Sigmoid colon (tissue), 7 donors: ENCODE measurements around the gene CAMK1D. TPM values are rescaled to one million over a fixed set of nuclear protein-coding genes. Genes with fewer than 3 reads are reported as not detected.
"Not testable (repeated sequence)": the region's sequence is repeated elsewhere in the genome, so short reads cannot be mapped to it uniquely, and the experiment has no call there.

Experiments
- DNase-seq: peaks from one replicate; pipeline ENCODE4 v3.0.0-alpha.2; 2019
- H3K27ac ChIP-seq, 4 donors: fragments of 200-600 bp; sonication (generic); one replicate each; pipeline ENCODE4 v1.5.1; 2016 to 2019; ENCODE audit warnings: mild to moderate bottlenecking in 1 of 4
- H3K27me3 ChIP-seq, 3 donors: fragments of 200-600 bp; sonication (generic); one replicate each; pipeline ENCODE4 v1.5.1; 2019; ENCODE audit warnings: mild to moderate bottlenecking in 1 of 3
- H3K36me3 ChIP-seq, 4 donors: fragments of 200-600 bp; sonication (generic); one replicate each; pipeline ENCODE4 v1.5.1; 2016 to 2019
- H3K4me1 ChIP-seq, 4 donors: fragments of 200-600 bp; sonication (generic); one replicate each; pipeline ENCODE4 v1.5.1; 2017 to 2019
- H3K4me3 ChIP-seq, 4 donors: fragments of 200-600 bp; sonication (generic); one replicate each; pipeline ENCODE4 v1.5.1; 2017 to 2019; ENCODE audit warnings: mild to moderate bottlenecking in 2 of 4, moderate library complexity in 1 of 4
- H3K9me3 ChIP-seq, 4 donors: fragments of 200-600 bp in 3 of 4; sonication (generic) in 3 of 4; one replicate each; pipeline versions ENCODE4 v1.5.1 to v1.6.1; 2013 to 2019
- EP300 ChIP-seq, 4 donors: sonication (generic); formaldehyde crosslinking; IDR thresholded peaks; one replicate each; pipeline ENCODE4 v1.6.1; 2017; ENCODE audit warnings: antibody characterized with exemption in 4 of 4
- POLR2A ChIP-seq, 2 donors: fragments of 450-650 bp; IDR thresholded peaks; one replicate each; pipeline ENCODE4 v1.6.1; 2016; ENCODE audit warnings: antibody characterized with exemption in 2 of 2, mild to moderate bottlenecking in 2 of 2, moderate library complexity in 2 of 2
- POLR2AphosphoS5 ChIP-seq, 4 donors: sonication (generic); formaldehyde crosslinking; IDR thresholded peaks; one replicate each; pipeline ENCODE4 v1.6.1; 2017; ENCODE audit warnings: antibody characterized with exemption in 4 of 4
- WGBS, 2 donors: extraction: QIAGEN DNeasy Blood & Tissue Kit; methylation state at CpG; one replicate each; pipeline ENCODE4 v1.1.7; 2013; 5-methylcytosine and 5-hydroxymethylcytosine counted together
- intact Hi-C: fragments of 100-400 bp; cut with DNase I; formaldehyde crosslinking; loops from one replicate; pipeline ENCODE4 v1.15.1; 2023
- polyA plus RNA-seq, 3 donors: library from polyadenylated mRNA; stranded (reverse); fragments of 200-250 nt; gene quantifications; one replicate each; pipeline ENCODE4 v1.2.3, GENCODE V29; 2013
- total RNA-seq, 4 donors: library from RNA; depleted of rRNA; stranded (reverse); fragments of >200 nt; gene quantifications; one replicate each; pipeline ENCODE4 v1.1.0, GENCODE V29; 2016
- TF ChIP-seq, protein P1 (sequence below), 4 experiments: fragments of 450-650 bp in 3 of 4; fragments of 200-600 bp in 1 of 4; IDR thresholded peaks; one replicate each; pipeline ENCODE4 v1.5.1; 2016 to 2019; ENCODE audit warnings: antibody characterized with exemption in 4 of 4, mild to moderate bottlenecking in 3 of 4, moderate library complexity in 2 of 4
- donor health status: healthy with polysubstance abuse.
- donor health status: Bipolar disorder and iron deficiency.
- donor health status: healthy.

CAMK1D gene
- total RNA-seq: 10 to 100 TPM in 1 of 4 donors, 1 to 10 TPM in 3; 7.2 to 10.2 (median 8.7) TPM
- polyA plus RNA-seq: 10 to 100 TPM in 1 of 3 donors, 1 to 10 TPM in 2; 7.2 to 11.5 (median 7.6) TPM

GRCh38 chr10:12348870-12349628, at the start of gene CAMK1D:
CAMK1D (plus strand) TSS chr10:12349547.
- peak; percentile 94 for DNase-seq
- Histone ChIP-seq H3K4me1 (peaks cover 0 to 22% (median 16%) of the 10 kb centered on the region in 4 donors), H3K4me3 (peak within 1 kb of the TSS; percentile 85 to 96 (median 90)), H3K27me3 (no peaks in the 10 kb centered on the region), H3K9me3 (no peaks in the 10 kb centered on the region), H3K27ac (peak within 1 kb of the TSS; percentile 93 to 97 (median 95)), H3K36me3 (no peaks in the 10 kb centered on the region)
- intact Hi-C loops: loop anchor here (2.0 to 5.0 kb wide), 5 partner anchors 84 to 358 kb away; no protein-coding TSS in a partner anchor
- 0 to 1% methylated on average over 95 of the region's 95 CpGs for WGBS, 2 donors
- TF ChIP-seq, protein P1, sequence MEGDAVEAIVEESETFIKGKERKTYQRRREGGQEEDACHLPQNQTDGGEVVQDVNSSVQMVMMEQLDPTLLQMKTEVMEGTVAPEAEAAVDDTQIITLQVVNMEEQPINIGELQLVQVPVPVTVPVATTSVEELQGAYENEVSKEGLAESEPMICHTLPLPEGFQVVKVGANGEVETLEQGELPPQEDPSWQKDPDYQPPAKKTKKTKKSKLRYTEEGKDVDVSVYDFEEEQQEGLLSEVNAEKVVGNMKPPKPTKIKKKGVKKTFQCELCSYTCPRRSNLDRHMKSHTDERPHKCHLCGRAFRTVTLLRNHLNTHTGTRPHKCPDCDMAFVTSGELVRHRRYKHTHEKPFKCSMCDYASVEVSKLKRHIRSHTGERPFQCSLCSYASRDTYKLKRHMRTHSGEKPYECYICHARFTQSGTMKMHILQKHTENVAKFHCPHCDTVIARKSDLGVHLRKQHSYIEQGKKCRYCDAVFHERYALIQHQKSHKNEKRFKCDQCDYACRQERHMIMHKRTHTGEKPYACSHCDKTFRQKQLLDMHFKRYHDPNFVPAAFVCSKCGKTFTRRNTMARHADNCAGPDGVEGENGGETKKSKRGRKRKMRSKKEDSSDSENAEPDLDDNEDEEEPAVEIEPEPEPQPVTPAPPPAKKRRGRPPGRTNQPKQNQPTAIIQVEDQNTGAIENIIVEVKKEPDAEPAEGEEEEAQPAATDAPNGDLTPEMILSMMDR (IDR thresholded peaks at IDR 0.05): peak in 1 of 4 experiments; percentile 41
- TF ChIP-seq POLR2A (IDR thresholded peaks at IDR 0.05) (peak in 1 of 2 donors; percentile 24), EP300 (IDR thresholded peaks at IDR 0.05) (no peak), POLR2AphosphoS5 (IDR thresholded peaks at IDR 0.05) (peak; percentile 50 to 79 (median 74))

DNA sequence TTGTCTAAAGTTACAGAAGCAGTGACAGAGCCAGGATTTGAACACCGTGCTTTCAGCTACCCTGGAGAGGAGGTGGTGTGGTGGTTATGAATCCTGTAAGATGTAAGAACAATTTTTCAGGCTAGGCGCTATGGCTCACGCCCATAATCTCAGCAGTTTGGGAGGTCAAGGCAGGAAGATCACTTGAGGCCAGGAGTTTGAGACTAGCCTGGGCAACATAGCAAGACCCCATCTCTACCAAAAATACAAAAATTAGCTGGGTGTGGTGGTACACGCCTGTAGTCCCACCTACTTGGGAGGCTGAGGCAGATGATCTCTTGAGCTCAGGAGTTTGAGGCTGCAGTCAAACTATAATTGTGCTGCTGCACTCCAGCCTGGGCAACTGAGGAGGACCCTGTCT, 48.3 kb upstream of the CAMK1D start:
- H3K27ac ChIP-seq, H3K4me1 ChIP-seq, H3K4me3 ChIP-seq, H3K27me3 ChIP-seq, H3K36me3 ChIP-seq, intact Hi-C loops, DNase-seq, H3K9me3 ChIP-seq: not testable (repeated sequence)
- WGBS, 2 donors: 96% methylated on average over 4 of the region's 4 CpGs

GRCh38 chr10:12308057-12308456, 41.3 kb upstream of the CAMK1D start:
- H3K27ac ChIP-seq: peak overlapping the region in 1 of 4 donors; percentile 4
- no peaks in the 10 kb centered on the region for H3K9me3 ChIP-seq
- H3K36me3 ChIP-seq: no peaks in the 10 kb centered on the region
- no peaks in the 10 kb centered on the region for H3K4me1 ChIP-seq
- no peaks in the 10 kb centered on the region for H3K27me3 ChIP-seq
- TF ChIP-seq POLR2AphosphoS5 (IDR thresholded peaks at IDR 0.05): peak in 1 of 4 donors; percentile 7
- TF ChIP-seq POLR2A (IDR thresholded peaks at IDR 0.05): no peak
- TF ChIP-seq EP300 (IDR thresholded peaks at IDR 0.05): no peak
- TF ChIP-seq, protein P1 (IDR thresholded peaks at IDR 0.05): no peak
- intact Hi-C loops: no loop called here
- no peak overlapping the region for H3K4me3 ChIP-seq
- DNase-seq: peak; percentile 75
- 93 to 94% methylated on average over 6 of the region's 6 CpGs for WGBS, 2 donors

DNA sequence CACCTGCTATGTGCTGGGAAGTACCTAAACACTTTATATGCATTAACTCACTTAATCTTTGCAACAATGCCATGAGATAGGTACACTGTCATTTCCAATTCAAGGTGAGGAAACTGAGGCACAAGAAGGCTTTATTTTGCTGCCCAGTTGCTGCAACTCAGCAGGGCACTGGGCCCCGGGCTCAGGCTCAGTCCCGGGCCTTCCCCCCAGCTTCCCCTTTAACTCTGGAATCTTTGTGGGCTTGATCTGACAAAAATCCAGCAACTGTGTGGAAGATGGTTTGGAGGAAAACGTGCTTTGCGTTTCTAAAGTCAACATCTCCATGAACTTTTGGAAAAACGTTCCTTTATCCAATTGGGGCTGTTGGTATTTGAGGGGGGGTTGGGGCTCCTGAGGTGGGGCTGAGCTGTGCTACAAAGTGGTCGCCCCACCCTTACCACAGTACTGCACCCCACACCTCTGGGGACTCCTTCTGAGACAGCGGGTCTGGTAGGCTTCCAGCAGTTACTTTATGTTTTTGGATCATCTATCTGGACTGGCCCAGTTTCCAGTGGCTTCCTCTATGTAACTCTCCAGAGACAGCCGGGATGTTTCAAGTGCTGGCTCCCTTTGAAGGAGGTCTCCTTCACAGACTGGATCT, 40.5 kb upstream of the CAMK1D start:
- no peak for TF ChIP-seq POLR2AphosphoS5 (IDR thresholded peaks at IDR 0.05)
- no peak for TF ChIP-seq POLR2A (IDR thresholded peaks at IDR 0.05)
- TF ChIP-seq, protein P1 (IDR thresholded peaks at IDR 0.05): no peak
- TF ChIP-seq EP300 (IDR thresholded peaks at IDR 0.05): no peak
- intact Hi-C loops: no loop called here
- no peaks in the 10 kb centered on the region for H3K4me1 ChIP-seq
- H3K36me3 ChIP-seq: no peaks in the 10 kb centered on the region
- WGBS, 2 donors: 76 to 78% methylated on average over 8 of the region's 8 CpGs
- H3K27ac ChIP-seq: peak overlapping the region in 1 of 4 donors; percentile 4
- DNase-seq: no peak
- H3K27me3 ChIP-seq: no peaks in the 10 kb centered on the region
- H3K4me3 ChIP-seq: no peak overlapping the region
- H3K9me3 ChIP-seq: no peaks in the 10 kb centered on the region

DNA sequence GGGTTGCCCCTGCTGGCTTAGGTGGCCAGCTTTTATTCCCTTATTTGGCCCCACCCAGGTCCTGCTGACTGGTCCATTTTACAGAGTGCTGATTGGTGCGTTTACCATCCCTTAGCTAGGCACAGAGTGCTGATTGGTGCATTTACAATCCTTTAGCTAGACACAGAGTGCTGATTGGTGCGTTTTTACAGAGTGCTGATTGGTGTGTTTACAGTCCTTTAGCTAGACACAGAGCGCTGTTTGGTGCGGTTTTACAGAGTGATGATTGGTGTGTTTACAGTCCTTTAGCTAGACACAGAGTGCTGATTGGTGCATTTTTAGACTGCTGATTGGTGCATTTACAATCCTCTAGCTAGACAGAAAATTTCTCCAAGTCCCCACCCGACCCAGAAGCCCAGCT, 39.6 kb upstream of the CAMK1D start:
- intact Hi-C loops, H3K36me3 ChIP-seq, H3K4me1 ChIP-seq, H3K27ac ChIP-seq, H3K27me3 ChIP-seq, H3K4me3 ChIP-seq, H3K9me3 ChIP-seq, DNase-seq: not testable (repeated sequence)
- WGBS, 2 donors: 76 to 84% methylated on average over 5 of the region's 5 CpGs
